Measurements from ENCODE around the gene PRR12. TPM values are rescaled to one million over a fixed set of nuclear protein-coding genes. Genes with fewer than 3 reads are reported as not detected.
A peak's percentile ranks its signal among the peaks of the same experiment; 100 is the strongest.

The PRR12 gene
- total and polyA plus RNA-seq, 2 donors (not counting 3 experiments of a cell fraction or from before 2014, with no cell fraction given) = 1.9 to 37.0 TPM

DNA sequence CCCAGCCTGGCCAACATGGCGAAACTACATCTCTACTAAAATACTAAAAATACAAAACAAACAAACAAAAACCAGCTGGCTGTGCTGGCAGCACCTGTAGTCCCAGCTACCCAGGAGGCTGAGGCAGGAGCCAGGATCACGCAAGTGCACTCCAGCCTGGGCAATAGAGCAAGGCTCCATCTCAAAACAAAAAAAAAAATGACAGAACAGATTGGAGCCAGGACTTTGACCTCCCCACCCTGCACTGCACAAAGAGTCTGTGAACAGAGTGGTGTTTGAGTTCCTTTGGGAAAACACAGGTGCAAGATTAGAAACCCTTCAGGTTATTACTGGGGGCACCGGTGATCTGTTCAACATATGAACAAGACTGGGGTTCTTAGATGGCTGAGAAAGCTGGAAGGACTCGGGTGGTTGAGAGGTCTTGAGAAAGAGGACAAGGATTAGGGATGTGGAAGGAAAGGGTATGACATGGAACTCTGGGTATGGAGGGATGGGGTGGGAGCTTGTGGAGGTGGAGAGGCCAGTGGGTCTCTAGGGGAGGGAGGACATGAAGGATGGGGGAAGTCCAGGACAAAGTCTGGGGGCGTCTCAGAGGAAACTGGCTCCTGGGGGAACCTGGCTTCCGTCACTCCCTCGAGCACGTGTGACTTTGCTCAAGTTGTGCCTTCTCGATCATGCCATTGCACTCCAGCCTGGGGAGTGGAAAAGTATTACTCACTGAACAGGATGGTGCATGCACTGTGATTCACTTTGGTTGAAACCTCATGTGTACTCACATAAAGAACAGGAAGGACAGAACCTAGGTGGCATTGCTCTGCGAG lies 37.3 kb upstream of the PRR12 start:
- peak overlapping the region; percentile 2 for H3K4me2 ChIP-seq (ENCODE audit: insufficient read depth, low read length)
- TF ChIP-seq FOS (IDR thresholded peaks at IDR 0.05; ENCODE audit: borderline replicate concordance, insufficient read depth, low read length) = peak; percentile 64
- peak; percentile 56 for TF ChIP-seq POLR2A (IDR thresholded peaks at IDR 0.05; ENCODE audit: low read depth, low read length)
- TF ChIP-seq GATA2 (IDR thresholded peaks at IDR 0.05; ENCODE audit: insufficient read depth, insufficient read length, low read depth, low read length) = no peak
- TF ChIP-seq EZH2 (IDR thresholded peaks at IDR 0.05; ENCODE audit: borderline replicate concordance, low read depth, low read length, severe bottlenecking) = no peak
- peak; percentile 39 for TF ChIP-seq POLR2AphosphoS5 (IDR thresholded peaks at IDR 0.05; ENCODE audit: insufficient read depth, low read depth, low read length)
- peak; percentile 60 for TF ChIP-seq JUN (IDR thresholded peaks at IDR 0.05; ENCODE audit: borderline replicate concordance, insufficient read depth, insufficient read length, low read depth)
- TF ChIP-seq MYC (IDR thresholded peaks at IDR 0.05; ENCODE audit: low read depth, low read length) = peak; percentile 67
- TF ChIP-seq, protein P1, sequence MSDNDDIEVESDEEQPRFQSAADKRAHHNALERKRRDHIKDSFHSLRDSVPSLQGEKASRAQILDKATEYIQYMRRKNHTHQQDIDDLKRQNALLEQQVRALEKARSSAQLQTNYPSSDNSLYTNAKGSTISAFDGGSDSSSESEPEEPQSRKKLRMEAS (IDR thresholded peaks at IDR 0.05; ENCODE audit: insufficient read depth, insufficient read length) = peak; percentile 47
- peak; percentile 65 for DNase-seq (ENCODE audit: low read depth, low spot score)
- H2AFZ ChIP-seq (ENCODE audit: low read depth, low read length) = no peak overlapping the region
- ChIA-PET CTCF (interaction anchor here (1.0 to 4.6 kb wide), 6 partner anchors 17 to 123 kb away, joined by 3 to 50 read pairs (median 6); no protein-coding TSS in a partner anchor), POLR2A (interaction anchor here (0.6 to 0.9 kb wide), 2 partner anchors 65 to 87 kb away, joined by 3 read pairs; no protein-coding TSS in a partner anchor)
- intact Hi-C loops (cut with micrococcal nuclease) = loop anchor here (2.0 kb wide), 1 partner anchor 17 kb away; no protein-coding TSS in a partner anchor
- no peaks in the 10 kb centered on the region for H3K9me3 ChIP-seq (replicated peaks; ENCODE audit: control insufficient read depth, insufficient read depth, low read length)
- no peaks in the 10 kb centered on the region for H4K20me1 ChIP-seq (replicated peaks; ENCODE audit: control insufficient read depth, extremely low read depth, insufficient read depth, low read length)
- H3K4me1 ChIP-seq (ENCODE audit: control insufficient read depth, extremely low read depth, insufficient read depth, low read length) = peaks cover 22% of the 10 kb centered on the region
- peak overlapping the region; percentile 89 for H3K27ac ChIP-seq (ENCODE audit: insufficient read depth, low read depth, low read length)
- H3K79me2 ChIP-seq (ENCODE audit: control insufficient read depth, insufficient read depth, low read length) = no peaks in the 10 kb centered on the region
- no peaks in the 10 kb centered on the region for H3K27me3 ChIP-seq (ENCODE audit: control insufficient read depth in 2 of 2, insufficient read depth in 2 of 2, low read length in 2 of 2)
- H3K36me3 ChIP-seq (ENCODE audit: control insufficient read depth in 2 of 2, extremely low read depth in 1 of 2, insufficient read depth in 2 of 2, low read length in 2 of 2) = peaks cover 12 to 21% of the 10 kb centered on the region in 2 experiments
- peak overlapping the region; percentile 30 for H3K9ac ChIP-seq (replicated peaks; ENCODE audit: extremely low read depth, insufficient read depth, low read length)
- dilution Hi-C loops (cut with MboI; ENCODE audit: extremely low pct_ligation_motif_present, low sequenced_read_pairs) = no loop called here
- no TSS peak for BruUV-seq (replicated peaks)
- FAIRE-seq = peak; percentile 92
- no peak overlapping the region for H3K4me3 ChIP-seq (replicated peaks in 1 of 3; ENCODE audit: insufficient read depth in 1 of 3, low read depth in 1 of 3, low read length in 3 of 3)
- no peaks in the 10 kb centered on the region for H3K9me1 ChIP-seq (replicated peaks; ENCODE audit: control insufficient read depth, extremely low read depth, insufficient read depth, low read length)
